GM19438 (cell line): ENCODE measurements around the gene ATP5F1D.

ENCODE experiments used
- ATAC-seq: cut with Tn5 transposase; IDR thresholded peaks from one replicate; pipeline ENCODE4 v1.9.1; 2021; ENCODE audit warnings: low read depth; ENCODE audit not compliant: unreplicated experiment

The ATP5F1D gene

GRCh38 chr19:1278713-1279660 lies 37.4 kb downstream of the ATP5F1D start:
- ATAC-seq, result no peak

DNA sequence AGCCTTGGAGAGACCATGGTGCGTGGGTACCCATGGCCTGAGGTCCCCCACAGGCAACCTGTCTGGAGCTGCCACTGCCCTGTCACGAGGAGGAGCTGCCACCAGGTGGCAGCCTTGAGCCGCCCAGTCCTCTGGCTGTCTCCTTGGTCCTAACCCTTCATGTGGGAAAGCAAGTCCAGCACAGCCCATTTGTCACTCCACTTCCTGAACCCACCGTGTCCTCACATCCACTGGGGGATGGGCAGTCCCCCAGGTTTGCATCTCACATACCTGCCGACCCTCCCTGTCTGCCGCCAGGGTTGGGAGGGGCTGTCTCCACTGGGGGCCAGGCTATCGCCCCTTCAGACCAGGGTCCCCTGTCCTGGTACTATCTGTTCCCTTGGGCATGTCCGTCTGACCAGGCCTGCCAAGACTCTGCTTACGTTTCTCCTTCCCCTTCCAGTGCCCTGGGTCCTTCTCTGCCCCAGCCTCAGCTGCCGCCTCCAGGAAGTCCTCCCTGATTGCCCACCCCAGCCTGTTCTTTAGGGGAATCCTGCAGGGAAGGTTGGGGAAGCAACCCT lies 38.3 kb downstream of the ATP5F1D start:
- no peak for ATAC-seq

- ATAC-seq, result no peak
Measured at GRCh38 chr19:1280636-1281568, 39.4 kb downstream of the ATP5F1D start.

DNA sequence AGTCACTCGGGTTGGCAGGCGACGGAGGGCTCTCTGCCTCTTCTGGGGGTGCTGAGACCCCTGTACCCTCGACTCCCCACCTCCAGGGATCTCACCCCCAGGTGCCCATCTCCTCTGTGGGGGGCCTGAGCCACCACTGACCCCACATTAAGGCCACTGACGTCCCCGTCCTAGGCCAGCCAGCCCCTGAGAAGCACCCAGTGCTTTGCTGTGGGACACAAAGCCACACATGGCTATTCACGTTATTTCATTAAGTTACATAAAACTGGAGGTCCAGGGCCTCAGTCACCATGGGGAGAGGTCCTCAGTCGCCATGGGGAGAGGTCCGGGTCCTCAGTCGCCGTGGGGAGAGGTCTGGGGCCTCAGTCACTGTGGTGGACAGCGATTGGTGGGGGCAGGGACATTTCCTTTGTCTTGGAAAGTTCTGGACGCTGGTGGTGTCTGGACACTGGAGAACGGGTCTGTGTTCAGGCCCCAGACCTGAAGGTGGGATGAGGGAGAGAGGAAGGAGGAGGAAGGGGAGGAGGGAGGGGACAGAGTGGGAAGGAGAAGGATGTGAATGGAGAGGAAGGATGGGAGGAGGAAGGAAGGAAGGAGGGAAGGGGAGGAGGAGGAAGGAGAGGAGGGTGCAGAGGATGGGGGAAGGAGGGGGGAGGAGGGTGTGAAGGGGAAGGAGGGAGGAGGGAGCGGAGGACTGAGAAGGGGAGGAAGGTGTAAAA lies 40.2 kb downstream of the ATP5F1D start:
- no peak for ATAC-seq

- ATAC-seq, result no peak
Measured at GRCh38 chr19:1282588-1283206, 41.1 kb downstream of the ATP5F1D start.

GRCh38 chr19:1283207-1283916 lies 41.8 kb downstream of the ATP5F1D start:
- no peak for ATAC-seq

DNA sequence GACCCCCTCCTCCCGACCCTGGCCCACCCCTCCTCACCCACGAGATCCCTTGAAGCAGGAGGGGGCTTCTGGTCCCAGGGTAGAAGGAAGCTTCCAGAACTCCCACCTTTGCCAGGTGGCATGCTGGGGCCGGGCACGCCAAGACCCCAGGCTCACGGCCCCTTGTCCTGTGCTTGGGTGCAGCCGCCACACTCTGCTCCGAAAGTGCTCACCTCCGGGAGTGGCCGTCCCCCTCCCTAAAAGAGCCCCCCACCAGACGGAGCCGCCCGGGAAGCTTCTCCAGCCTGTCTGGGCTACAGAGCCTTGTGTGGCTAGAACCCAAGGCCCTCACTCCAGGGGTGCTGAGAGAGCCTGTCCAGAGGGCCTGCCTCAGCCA lies 42.4 kb downstream of the ATP5F1D start:
- no peak for ATAC-seq

GRCh38 chr19:1284293-1284978 lies 42.9 kb downstream of the ATP5F1D start:
- ATAC-seq, result no peak

DNA sequence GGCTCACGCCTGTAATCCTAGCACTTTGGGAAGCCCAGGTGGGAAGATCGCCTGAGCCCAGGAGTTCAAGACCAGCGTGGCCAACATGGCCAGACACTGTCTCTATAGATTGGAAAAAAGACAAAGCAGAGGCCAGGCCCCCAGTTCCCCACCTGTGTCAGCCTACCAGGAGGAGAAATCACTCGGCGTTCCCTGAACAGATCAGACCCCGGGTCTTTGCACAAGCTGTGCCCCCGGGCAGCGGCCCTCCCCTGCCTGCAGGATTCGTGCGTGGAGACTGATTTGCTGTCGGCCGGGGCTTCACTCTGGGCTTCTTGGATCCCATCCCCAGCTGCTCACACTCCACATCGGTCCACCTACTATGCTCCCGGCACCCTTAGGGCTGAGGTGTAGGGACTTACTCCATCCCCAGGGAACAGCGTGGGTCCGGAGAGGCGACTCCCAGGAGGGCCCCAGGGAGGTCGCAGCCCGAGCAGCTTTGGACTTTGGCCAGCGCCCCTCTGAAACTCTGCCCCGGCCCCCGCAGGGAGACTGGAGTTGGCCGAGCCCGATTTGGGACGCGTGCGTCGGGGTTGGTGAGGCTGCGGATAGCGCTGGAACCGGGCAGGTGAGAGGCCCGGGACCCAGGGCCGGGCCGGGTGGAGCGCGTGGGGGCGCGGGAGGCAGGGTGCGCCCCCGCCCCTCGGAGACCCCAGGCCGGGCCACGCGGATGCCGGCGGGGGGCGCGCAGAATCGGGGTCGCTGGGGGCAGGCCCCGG lies 43.6 kb downstream of the ATP5F1D start:
- ATAC-seq, result no peak

- ATAC-seq, result no peak
Measured at GRCh38 chr19:1285737-1286360, 44.3 kb downstream of the ATP5F1D start, which contains the start of gene EFNA2. TSS of gene EFNA2 (plus strand) at chr19:1285873. CDS start at chr19:1286169, 296 bp downstream.

GRCh38 chr19:1286487-1287353 lies 45.2 kb downstream of the ATP5F1D start:
- ATAC-seq, result no peak

DNA sequence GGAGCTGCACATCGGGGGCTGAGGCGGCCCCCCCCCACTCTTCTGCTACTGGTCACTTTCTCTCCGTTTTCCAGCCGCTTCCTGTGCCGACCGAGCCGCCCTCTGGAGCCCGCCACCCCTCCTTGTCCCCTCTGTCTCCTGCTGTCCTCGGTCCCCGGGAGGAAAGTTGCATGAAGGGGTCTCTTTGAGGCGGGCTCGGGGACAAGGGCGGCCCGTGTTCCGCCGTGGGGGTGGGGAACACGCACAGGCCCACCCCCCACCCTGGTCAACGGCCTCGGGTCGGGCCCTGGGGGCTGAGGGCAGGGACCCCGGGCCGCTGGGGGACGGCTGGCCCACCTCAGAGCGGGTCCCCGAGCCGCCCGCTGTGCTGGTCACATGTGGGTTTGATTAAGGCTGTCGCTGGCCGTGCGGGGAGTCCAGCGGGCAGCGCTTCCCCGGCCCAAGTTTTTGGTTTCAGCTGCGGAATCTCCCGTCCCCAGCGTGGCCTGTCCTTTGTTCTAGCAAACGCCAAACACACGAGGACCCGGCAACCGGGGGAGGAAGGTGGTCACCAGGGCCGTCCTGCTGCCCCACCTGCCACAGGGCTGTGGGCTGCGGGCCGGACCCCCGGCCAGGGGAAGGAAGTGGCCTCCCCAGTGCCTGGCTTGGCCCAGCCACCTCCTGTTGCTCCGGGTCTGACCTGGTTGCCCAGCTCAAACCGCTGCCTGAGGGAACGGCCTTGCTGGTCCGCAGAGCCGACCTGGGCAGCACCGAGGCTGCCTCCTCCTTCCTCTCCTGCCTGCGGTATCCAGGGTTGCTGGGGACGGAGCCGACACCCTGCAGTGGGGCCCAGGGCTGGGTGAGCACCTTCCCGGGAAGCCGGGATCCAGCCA lies 46.0 kb downstream of the ATP5F1D start:
- no peak for ATAC-seq

DNA sequence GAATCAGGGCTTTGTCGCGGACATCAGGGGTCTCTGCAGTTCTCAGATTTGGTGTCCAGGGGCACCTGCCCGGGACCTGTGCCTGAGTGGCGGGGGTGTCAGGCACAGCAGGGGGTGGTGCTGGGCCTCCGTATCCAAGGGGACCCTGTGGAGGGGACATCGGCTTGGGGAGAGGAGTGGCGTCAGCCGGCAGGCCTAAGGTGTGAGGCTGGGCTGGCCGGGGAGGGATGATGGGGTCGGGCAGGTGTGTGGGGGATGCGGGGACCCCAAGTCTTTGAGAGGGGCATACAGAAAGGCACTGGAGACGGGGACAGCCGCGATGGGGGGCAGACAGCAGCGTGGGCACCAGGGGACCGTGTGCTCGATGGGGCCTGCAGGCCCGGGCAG lies 46.7 kb downstream of the ATP5F1D start:
- no peak for ATAC-seq

- ATAC-seq, result no peak
Measured at GRCh38 chr19:1288833-1289685, 47.5 kb downstream of the ATP5F1D start.

DNA sequence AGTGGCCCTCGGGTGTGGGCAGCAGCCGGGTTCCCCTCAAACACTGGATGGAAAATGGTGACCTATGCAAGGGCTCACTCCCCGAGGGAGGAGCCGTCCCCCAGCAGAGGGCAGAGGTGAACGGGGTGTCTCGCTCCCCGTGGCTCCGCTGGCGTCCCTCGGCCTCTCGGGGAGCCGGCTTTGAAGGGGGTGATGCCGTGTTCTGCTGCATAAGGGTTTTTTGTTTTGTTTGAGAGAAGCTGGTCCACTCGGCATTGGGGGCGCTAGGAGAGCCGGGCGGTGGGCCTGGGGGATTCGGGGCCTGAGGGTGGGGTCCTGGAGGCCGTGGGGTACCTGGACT lies 48.1 kb downstream of the ATP5F1D start:
- ATAC-seq, result no peak
